ENCODE measurements around the gene BBX.

The BBX gene

DNA sequence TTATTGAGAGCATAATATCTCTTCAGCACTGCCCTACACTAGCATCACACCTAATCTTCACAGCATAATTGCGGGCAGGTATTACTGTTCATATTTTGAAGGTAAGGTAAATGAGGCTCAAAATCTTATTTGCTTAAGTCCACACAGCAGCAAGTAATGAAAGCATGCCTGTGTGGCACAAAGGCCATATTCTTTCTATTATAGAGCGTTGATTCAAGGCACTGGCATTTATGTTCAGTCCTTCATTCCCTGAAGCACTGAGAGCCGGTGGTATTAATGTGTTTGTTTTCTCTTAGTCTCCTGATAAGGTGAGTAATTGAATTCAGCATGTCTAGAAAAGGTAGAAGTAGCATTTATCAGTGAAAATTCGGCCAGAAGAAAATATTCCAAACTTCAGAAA, 231.2 kb downstream of the BBX start:
- H3K9me3 Mint-ChIP-seq, result no peaks in the 10 kb centered on the region
- peaks cover 22% of the 10 kb centered on the region for H3K36me3 Mint-ChIP-seq
- no peak overlapping the region for H3K27ac Mint-ChIP-seq
- H3K4me1 Mint-ChIP-seq, result peaks cover 2% of the 10 kb centered on the region
- DNase-seq (ENCODE audit: low spot score in 2 of 2), result no peak
- ATAC-seq (ENCODE audit: low read depth), result no peak
- no peak overlapping the region for H3K4me3 Mint-ChIP-seq
- no peaks in the 10 kb centered on the region for H3K27me3 Mint-ChIP-seq

DNA sequence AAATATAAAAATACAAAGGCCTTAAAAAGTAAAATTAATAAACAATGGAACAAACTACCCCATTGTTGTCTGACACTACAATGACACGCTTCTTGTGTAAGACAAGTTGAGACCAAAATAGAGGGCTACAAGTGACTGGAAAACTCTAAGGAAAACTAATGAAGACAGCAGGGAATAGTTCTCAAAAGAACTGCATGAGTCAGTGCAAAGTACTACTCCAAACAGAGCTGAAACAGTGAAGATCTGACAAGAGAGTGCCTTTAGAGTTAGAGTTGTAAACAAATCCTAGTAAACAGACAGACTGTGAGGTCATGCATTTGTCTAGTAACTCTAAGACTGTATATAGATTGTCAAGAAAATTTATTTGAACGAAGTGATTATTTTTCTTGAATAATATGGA, 233.9 kb downstream of the BBX start:
- H3K27me3 Mint-ChIP-seq, result no peaks in the 10 kb centered on the region
- no peak overlapping the region for H3K27ac Mint-ChIP-seq
- no peaks in the 10 kb centered on the region for H3K9me3 Mint-ChIP-seq
- peaks cover 2% of the 10 kb centered on the region for H3K4me1 Mint-ChIP-seq
- peaks cover 35% of the 10 kb centered on the region for H3K36me3 Mint-ChIP-seq
- no peak for DNase-seq (ENCODE audit: low spot score in 2 of 2)
- no peak overlapping the region for H3K4me3 Mint-ChIP-seq
- ATAC-seq (ENCODE audit: low read depth), result no peak

GRCh38 chr3:107757140-107757539, 234.4 kb downstream of the BBX start:
- Mint-ChIP-seq H3K27ac (no peak overlapping the region), H3K4me1 (peaks cover 2% of the 10 kb centered on the region), H3K9me3 (no peaks in the 10 kb centered on the region), H3K27me3 (no peaks in the 10 kb centered on the region), H3K36me3 (peaks cover 38% of the 10 kb centered on the region), H3K4me3 (no peak overlapping the region)
- ATAC-seq (ENCODE audit: low read depth) (no peak), DNase-seq (ENCODE audit: low spot score in 2 of 2) (no peak)

GRCh38 chr3:107760144-107760543, 237.4 kb downstream of the BBX start:
- Mint-ChIP-seq H3K9me3 (no peaks in the 10 kb centered on the region), H3K27me3 (no peaks in the 10 kb centered on the region), H3K4me3 (no peak overlapping the region), H3K4me1 (no peaks in the 10 kb centered on the region), H3K36me3 (peaks cover 39% of the 10 kb centered on the region), H3K27ac (no peak overlapping the region)
- ATAC-seq (ENCODE audit: low read depth) (no peak), DNase-seq (ENCODE audit: low spot score in 2 of 2) (no peak)

GRCh38 chr3:107761391-107761790, 238.6 kb downstream of the BBX start:
- Mint-ChIP-seq H3K27ac (no peak overlapping the region), H3K4me1 (no peaks in the 10 kb centered on the region), H3K4me3 (no peak overlapping the region), H3K36me3 (peaks cover 48% of the 10 kb centered on the region), H3K9me3 (peaks cover 4% of the 10 kb centered on the region), H3K27me3 (no peaks in the 10 kb centered on the region)
- DNase-seq (ENCODE audit: low spot score in 2 of 2) (no peak), ATAC-seq (ENCODE audit: low read depth) (no peak)

DNA sequence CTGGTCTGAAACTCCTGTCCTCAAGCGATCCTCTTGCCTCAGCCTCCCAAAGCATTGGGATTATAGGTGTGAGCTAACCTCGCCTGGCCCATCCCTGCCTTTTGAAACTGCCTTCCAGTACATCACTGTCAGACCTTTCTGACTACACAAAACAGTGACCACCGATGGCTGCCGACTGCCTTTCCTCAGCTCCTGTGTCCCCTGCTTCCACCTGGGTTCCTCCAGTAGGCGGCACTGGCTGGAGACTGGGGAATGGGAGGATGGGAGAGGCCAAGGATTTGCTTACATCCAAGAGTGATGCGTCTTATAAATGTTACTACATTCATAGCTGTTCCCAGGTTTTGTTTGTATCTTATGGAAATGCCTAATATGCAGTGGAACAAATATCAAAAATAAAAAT, 242.8 kb downstream of the BBX start:
- H3K4me1 Mint-ChIP-seq, result peaks cover 3% of the 10 kb centered on the region
- H3K27ac Mint-ChIP-seq, result no peak overlapping the region
- peaks cover 5% of the 10 kb centered on the region for H3K9me3 Mint-ChIP-seq
- H3K27me3 Mint-ChIP-seq, result no peaks in the 10 kb centered on the region
- no peak for DNase-seq (ENCODE audit: low spot score in 2 of 2)
- H3K4me3 Mint-ChIP-seq, result no peak overlapping the region
- H3K36me3 Mint-ChIP-seq, result peaks cover 40% of the 10 kb centered on the region
- no peak for ATAC-seq (ENCODE audit: low read depth)

GRCh38 chr3:107767897-107768605, 245.3 kb downstream of the BBX start:
- ATAC-seq (ENCODE audit: low read depth) (no peak), DNase-seq (ENCODE audit: low spot score in 2 of 2) (no peak)
- Mint-ChIP-seq H3K36me3 (peaks cover 35% of the 10 kb centered on the region), H3K4me1 (peaks cover 3% of the 10 kb centered on the region), H3K27ac (no peak overlapping the region), H3K27me3 (no peaks in the 10 kb centered on the region), H3K4me3 (no peak overlapping the region), H3K9me3 (peaks cover 5% of the 10 kb centered on the region)

DNA sequence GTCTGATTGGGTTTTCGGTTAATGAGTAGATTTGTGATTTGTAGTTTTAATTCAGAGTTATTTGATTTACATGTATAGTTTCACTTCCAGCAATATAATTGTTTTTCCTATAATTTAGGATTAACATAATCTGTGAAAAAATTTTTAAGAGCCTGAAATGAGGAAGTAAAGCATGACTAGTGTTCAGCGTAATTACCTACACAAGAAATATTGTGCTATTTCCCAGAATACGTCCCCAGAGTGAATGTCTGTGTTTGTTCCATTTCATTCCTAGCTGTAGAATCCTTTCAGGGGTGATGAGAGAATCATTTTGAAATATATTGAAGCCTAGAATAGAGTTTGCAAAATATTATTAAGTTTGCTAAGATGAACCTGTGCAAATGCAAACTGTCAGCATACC, 247.1 kb downstream of the BBX start:
- DNase-seq (ENCODE audit: low spot score in 2 of 2) (no peak), ATAC-seq (ENCODE audit: low read depth) (no peak)
- Mint-ChIP-seq H3K27me3 (no peaks in the 10 kb centered on the region), H3K4me3 (no peak overlapping the region), H3K36me3 (peaks cover 35% of the 10 kb centered on the region), H3K4me1 (peaks cover 3% of the 10 kb centered on the region), H3K9me3 (peaks cover 5% of the 10 kb centered on the region), H3K27ac (peak overlapping the region; percentile 12)

GRCh38 chr3:107772016-107772415, 249.3 kb downstream of the BBX start:
- H3K27ac Mint-ChIP-seq, result no peak overlapping the region
- ATAC-seq (ENCODE audit: low read depth) (no peak), DNase-seq (ENCODE audit: low spot score in 2 of 2) (no peak)
- H3K27me3 Mint-ChIP-seq, result no peaks in the 10 kb centered on the region
- H3K36me3 Mint-ChIP-seq, result peaks cover 19% of the 10 kb centered on the region
- no peaks in the 10 kb centered on the region for H3K9me3 Mint-ChIP-seq
- H3K4me3 Mint-ChIP-seq, result no peak overlapping the region
- peaks cover 3% of the 10 kb centered on the region for H3K4me1 Mint-ChIP-seq

- DNase-seq (ENCODE audit: low spot score in 2 of 2), result no peak
- H3K4me1 Mint-ChIP-seq, result peaks cover 3% of the 10 kb centered on the region
- H3K4me3 Mint-ChIP-seq, result no peak overlapping the region
- H3K27me3 Mint-ChIP-seq, result no peaks in the 10 kb centered on the region
- ATAC-seq (ENCODE audit: low read depth), result no peak
- no peak overlapping the region for H3K27ac Mint-ChIP-seq
- peaks cover 32% of the 10 kb centered on the region for H3K36me3 Mint-ChIP-seq
- no peaks in the 10 kb centered on the region for H3K9me3 Mint-ChIP-seq
These were observed 253.2 kb downstream of the BBX start for GRCh38 chr3:107775974-107776373.

DNA sequence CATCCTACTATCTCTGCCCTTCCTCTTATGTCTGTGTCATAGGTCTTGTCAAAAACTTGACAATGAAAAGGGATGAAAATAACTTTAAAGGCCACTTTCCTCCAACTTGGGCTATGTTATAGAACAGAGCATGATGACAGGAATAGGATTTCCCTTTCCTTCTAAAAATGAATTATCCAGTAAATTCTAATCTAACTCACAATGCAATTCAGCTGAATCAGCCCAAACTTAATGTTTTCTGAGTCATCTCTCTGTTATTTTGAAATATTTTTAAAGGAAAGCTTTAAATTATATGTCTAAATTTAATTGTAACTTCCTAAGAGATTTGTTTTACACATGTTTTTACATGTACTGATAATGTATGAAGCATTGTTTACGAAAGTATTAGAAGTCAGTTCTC, 258.5 kb downstream of the BBX start:
- Mint-ChIP-seq H3K4me1 (peaks cover 3% of the 10 kb centered on the region), H3K4me3 (no peak overlapping the region), H3K27ac (no peak overlapping the region), H3K9me3 (no peaks in the 10 kb centered on the region), H3K36me3 (peaks cover 49% of the 10 kb centered on the region), H3K27me3 (no peaks in the 10 kb centered on the region)
- ATAC-seq (ENCODE audit: low read depth), result no peak
- no peak for DNase-seq (ENCODE audit: low spot score in 2 of 2)

- Mint-ChIP-seq H3K4me3 (no peak overlapping the region), H3K36me3 (peaks cover 50% of the 10 kb centered on the region), H3K27me3 (no peaks in the 10 kb centered on the region), H3K9me3 (no peaks in the 10 kb centered on the region), H3K27ac (no peak overlapping the region), H3K4me1 (peaks cover 3% of the 10 kb centered on the region)
- ATAC-seq (ENCODE audit: low read depth) (no peak), DNase-seq (ENCODE audit: low spot score in 2 of 2) (no peak)
These were observed 259.3 kb downstream of the BBX start for GRCh38 chr3:107782054-107782453.

- no peak for DNase-seq (ENCODE audit: low spot score in 2 of 2)
- H3K36me3 Mint-ChIP-seq, result peaks cover 46% of the 10 kb centered on the region
- H3K27me3 Mint-ChIP-seq, result no peaks in the 10 kb centered on the region
- H3K4me1 Mint-ChIP-seq, result peaks cover 12% of the 10 kb centered on the region
- ATAC-seq (ENCODE audit: low read depth), result no peak
- peak overlapping the region; percentile 18 for H3K27ac Mint-ChIP-seq
- H3K4me3 Mint-ChIP-seq, result no peak overlapping the region
- H3K9me3 Mint-ChIP-seq, result no peaks in the 10 kb centered on the region
These were observed 267.9 kb downstream of the BBX start for GRCh38 chr3:107790612-107791011.

GRCh38 chr3:107791027-107791426, 268.3 kb downstream of the BBX start:
- no peak for DNase-seq (ENCODE audit: low spot score in 2 of 2)
- no peak for ATAC-seq (ENCODE audit: low read depth)
- Mint-ChIP-seq H3K27ac (no peak overlapping the region), H3K36me3 (peaks cover 47% of the 10 kb centered on the region), H3K9me3 (no peaks in the 10 kb centered on the region), H3K27me3 (no peaks in the 10 kb centered on the region), H3K4me1 (peaks cover 13% of the 10 kb centered on the region), H3K4me3 (no peak overlapping the region)

- Mint-ChIP-seq H3K4me1 (peaks cover 13% of the 10 kb centered on the region), H3K36me3 (peaks cover 50% of the 10 kb centered on the region), H3K27me3 (no peaks in the 10 kb centered on the region), H3K27ac (no peak overlapping the region), H3K4me3 (no peak overlapping the region), H3K9me3 (no peaks in the 10 kb centered on the region)
- no peak for DNase-seq (ENCODE audit: low spot score in 2 of 2)
- no peak for ATAC-seq (ENCODE audit: low read depth)
These were observed 268.7 kb downstream of the BBX start for GRCh38 chr3:107791450-107791849.

Data from memory B cell (primary cell).